Muscle layer of colon (tissue), 2 donors: ENCODE data around the gene CRADD.

Experiments used
- H3K27ac ChIP-seq: one replicate; pipeline ENCODE4 v1.7.0; 2013; ENCODE audit warnings: low read depth, mild to moderate bottlenecking, low read length, moderate library complexity
- H3K27me3 ChIP-seq, 2 donors: one replicate each; pipeline ENCODE4 v1.7.0; 2013; ENCODE audit warnings: low read length in 2 of 2, mild to moderate bottlenecking in 2 of 2; ENCODE audit not compliant: insufficient read depth in 2 of 2, control insufficient read depth in 1 of 2
- H3K36me3 ChIP-seq: one replicate; pipeline ENCODE4 v1.7.0; 2013; ENCODE audit warnings: mild to moderate bottlenecking, low read length; ENCODE audit not compliant: insufficient read depth
- H3K4me1 ChIP-seq: one replicate; pipeline ENCODE4 v1.7.0; 2013; ENCODE audit warnings: mild to moderate bottlenecking, low read length; ENCODE audit not compliant: insufficient read depth
- H3K4me3 ChIP-seq, 2 donors: one replicate each; pipeline ENCODE4 v1.7.0; 2013; ENCODE audit warnings: low read length in 2 of 2, low read depth in 1 of 2, mild to moderate bottlenecking in 1 of 2, moderate library complexity in 1 of 2
- H3K9ac ChIP-seq: one replicate; pipeline ENCODE4 v1.7.0; 2013; ENCODE audit warnings: low read length
- H3K9me3 ChIP-seq: one replicate; pipeline ENCODE4 v1.7.0; 2013; ENCODE audit warnings: mild to moderate bottlenecking, low read length
- donor health status: abdominal sarcoma.
- donor health status: Adenocarcinoma of cecum.

CRADD gene

DNA sequence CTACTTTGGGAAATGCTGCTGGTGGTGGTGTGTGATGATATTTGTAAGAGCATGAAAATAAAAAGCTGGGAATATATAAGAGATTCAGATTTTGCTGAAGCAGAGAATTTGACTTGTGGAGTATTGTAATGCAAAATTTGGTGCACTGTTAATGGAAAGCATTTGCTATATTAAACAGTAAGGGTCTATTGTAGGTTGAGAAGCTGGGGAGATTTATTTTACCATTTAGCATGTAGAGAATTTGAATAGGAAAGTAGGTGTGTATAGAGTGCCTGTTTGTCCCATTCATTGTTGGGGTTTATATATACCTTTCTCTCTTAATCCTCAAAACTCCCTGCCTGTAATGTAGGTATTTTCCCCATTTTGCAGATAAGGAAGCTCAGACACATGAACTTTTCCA is 48.4 kb downstream of the CRADD start:
- Histone ChIP-seq H3K36me3 (no peaks in the 10 kb centered on the region), H3K4me3 (no peak overlapping the region), H3K4me1 (peaks cover 14% of the 10 kb centered on the region), H3K27ac (no peak overlapping the region), H3K27me3 (no peaks in the 10 kb centered on the region), H3K9ac (no peak overlapping the region), H3K9me3 (peaks cover 3% of the 10 kb centered on the region)

DNA sequence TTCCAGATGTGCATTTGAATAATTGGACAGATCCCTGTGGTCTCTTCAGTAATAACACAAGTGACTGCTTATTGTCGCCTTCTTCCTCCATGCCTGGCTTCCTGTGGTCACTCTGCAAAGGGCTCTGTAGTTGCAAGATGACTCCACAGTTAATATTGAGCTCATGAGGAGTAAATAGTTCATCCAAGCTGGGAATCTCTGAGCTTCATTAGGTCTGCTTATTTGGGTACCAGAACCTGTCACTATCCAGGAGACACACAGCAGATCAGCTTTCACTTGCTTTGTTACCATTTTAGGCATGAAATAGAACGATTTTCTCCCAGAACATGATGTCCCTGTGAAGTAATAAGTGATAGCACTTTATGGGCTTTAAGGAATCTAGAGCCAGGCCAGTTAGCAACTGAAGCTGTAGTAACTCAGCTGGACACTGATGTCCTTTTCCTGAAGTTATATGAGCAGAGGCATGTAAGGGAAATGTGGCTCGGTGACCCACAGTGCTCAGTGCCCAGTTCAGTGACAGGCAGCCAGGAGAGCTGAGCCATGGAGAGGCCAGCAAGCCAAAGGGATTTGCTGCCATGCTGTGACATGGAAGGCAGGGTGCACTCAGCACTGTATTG is 50.1 kb downstream of the CRADD start:
- H3K27ac ChIP-seq: no peak overlapping the region
- no peaks in the 10 kb centered on the region for H3K27me3 ChIP-seq
- H3K4me1 ChIP-seq: peaks cover 15% of the 10 kb centered on the region
- H3K9ac ChIP-seq: no peak overlapping the region
- no peaks in the 10 kb centered on the region for H3K36me3 ChIP-seq
- no peak overlapping the region for H3K4me3 ChIP-seq
- peaks cover under 1% of the 10 kb centered on the region for H3K9me3 ChIP-seq

DNA sequence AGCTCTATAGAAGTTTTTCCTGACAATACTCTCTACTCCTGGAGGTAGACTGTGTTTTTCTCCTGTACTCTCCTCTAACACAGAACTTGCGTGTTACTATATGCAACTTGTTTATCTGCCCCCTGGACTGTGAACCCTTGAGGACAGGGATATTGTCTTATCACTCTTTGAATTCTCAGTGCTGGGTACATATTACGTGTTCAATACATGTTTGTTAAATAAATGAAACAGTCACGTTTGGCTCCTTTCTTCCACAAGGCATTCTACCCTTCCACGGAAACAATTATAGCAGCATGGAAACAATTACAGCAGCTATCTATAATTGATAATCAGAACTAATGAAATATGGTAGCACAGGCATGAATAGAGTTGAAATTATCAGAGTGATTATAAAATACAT is 50.7 kb downstream of the CRADD start:
- Histone ChIP-seq H3K4me3 (no peak overlapping the region), H3K27ac (no peak overlapping the region), H3K9me3 (no peaks in the 10 kb centered on the region), H3K9ac (no peak overlapping the region), H3K27me3 (no peaks in the 10 kb centered on the region), H3K4me1 (peaks cover 20% of the 10 kb centered on the region), H3K36me3 (no peaks in the 10 kb centered on the region)

DNA sequence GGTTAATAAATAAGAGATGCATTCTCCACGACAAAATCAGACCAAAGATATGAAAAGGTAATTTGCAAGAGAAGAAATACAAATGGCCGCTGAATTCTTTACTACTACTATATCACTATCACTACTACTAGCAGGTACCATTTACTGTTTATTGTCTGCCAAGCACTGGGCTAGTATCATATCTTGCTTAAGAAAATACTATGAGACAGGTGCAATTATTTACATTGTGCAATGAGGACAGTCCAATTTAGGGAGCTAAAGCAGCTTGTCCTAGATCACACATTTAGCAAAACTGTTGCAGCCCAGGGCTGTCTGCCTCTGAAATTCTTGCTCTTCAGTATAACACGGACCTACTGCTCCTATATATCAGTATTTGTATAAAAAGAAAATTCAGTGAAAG is 52.8 kb downstream of the CRADD start:
- Histone ChIP-seq H3K9ac (no peak overlapping the region), H3K27me3 (no peaks in the 10 kb centered on the region), H3K4me3 (no peak overlapping the region), H3K27ac (no peak overlapping the region), H3K9me3 (no peaks in the 10 kb centered on the region), H3K36me3 (no peaks in the 10 kb centered on the region), H3K4me1 (peaks cover 20% of the 10 kb centered on the region)

DNA sequence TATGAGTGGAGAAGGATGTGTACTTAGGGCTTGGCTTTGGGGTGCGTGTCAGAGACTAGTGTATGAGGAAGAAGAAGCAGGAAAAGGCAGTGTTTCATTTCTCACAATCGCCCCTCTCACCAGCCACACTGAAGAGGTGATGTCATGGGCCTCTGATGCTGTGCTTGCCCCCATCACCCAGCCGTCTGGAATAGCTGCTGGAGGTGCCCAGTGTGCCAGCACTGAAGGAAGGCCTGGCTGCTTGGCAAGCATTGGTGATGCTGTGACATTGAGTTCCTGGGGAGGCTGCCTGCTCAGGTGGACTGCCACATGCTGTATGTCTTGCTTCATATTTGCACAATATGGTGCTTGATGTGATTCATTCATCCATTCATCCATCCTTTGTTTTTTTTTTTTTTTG is 56.2 kb downstream of the CRADD start:
- Histone ChIP-seq H3K4me1 (peaks cover 30% of the 10 kb centered on the region), H3K27me3 (no peaks in the 10 kb centered on the region), H3K36me3 (no peaks in the 10 kb centered on the region), H3K9me3 (no peaks in the 10 kb centered on the region), H3K4me3 (no peak overlapping the region), H3K9ac (no peak overlapping the region), H3K27ac (no peak overlapping the region)

DNA sequence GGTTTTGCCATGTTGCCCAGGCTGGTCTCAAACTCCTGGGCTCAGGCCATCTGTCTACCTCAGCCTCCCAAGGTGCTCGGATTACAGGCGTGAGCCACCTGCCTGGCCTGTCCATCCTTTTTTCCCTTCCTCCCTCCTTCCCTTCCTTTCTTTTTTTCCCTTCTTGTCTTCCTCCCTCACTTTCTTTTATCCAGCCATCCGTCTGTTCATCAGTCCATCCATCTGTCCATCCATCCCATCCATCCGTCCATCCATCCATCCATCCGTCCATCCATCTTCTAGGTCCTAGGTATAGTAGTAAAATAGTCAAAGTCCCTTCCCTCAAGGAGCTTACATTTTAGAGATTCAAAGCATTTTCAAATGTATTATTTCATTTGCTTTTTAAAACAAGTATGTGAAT is 56.8 kb downstream of the CRADD start:
- Histone ChIP-seq H3K27me3 (no peaks in the 10 kb centered on the region), H3K36me3 (no peaks in the 10 kb centered on the region), H3K4me3 (no peak overlapping the region), H3K9ac (no peak overlapping the region), H3K27ac (no peak overlapping the region), H3K9me3 (no peaks in the 10 kb centered on the region), H3K4me1 (peaks cover 36% of the 10 kb centered on the region)

DNA sequence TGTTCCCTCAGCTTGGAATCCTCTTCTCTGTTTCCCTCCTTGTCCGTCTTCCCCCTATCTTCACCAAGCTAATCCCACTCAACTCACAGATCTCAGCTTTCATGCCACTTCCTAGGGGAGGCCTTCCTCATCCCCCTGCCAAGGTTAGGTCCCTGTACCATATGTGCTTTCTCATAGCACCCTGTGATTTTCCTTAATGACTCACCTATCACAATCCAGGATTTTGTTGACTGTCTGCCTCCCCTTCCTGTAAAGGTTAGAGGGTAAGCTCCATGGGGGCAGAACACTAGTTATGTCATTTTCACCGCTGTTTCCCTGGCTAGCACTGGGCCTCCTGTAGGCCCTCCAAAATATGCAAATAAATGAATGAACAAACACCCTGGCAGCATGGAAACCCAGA is 57.6 kb downstream of the CRADD start:
- no peak overlapping the region for H3K4me3 ChIP-seq
- no peaks in the 10 kb centered on the region for H3K27me3 ChIP-seq
- H3K9me3 ChIP-seq: no peaks in the 10 kb centered on the region
- H3K36me3 ChIP-seq: no peaks in the 10 kb centered on the region
- no peak overlapping the region for H3K27ac ChIP-seq
- no peak overlapping the region for H3K9ac ChIP-seq
- H3K4me1 ChIP-seq: peaks cover 38% of the 10 kb centered on the region

DNA sequence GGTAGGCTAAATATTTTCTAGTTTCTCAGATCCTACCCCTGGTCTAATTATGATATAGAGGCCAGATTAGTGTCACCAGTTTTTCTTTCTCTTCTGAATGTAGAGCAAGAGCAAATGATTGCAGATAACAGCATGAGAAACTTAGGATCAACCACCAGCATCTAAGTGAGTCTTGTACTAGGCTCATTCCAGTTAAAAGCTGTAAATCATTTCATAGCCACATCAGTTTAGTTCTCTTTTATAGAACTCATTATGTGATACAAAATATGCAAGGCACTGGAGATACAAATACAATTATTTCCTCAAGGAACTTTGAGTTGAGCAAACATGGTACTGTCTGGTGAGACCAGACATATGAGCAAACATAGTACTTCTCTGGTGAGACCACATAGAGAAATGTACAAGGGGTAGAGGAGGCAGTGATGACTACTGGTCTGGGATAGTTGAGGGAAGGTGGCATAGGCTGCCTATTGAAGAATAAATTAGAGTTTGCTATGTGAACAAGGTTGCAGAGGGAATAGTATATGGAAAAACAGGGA is 59.5 kb downstream of the CRADD start:
- no peak overlapping the region for H3K9ac ChIP-seq
- H3K27ac ChIP-seq: peak overlapping the region; percentile 1
- no peaks in the 10 kb centered on the region for H3K36me3 ChIP-seq
- peaks cover 48% of the 10 kb centered on the region for H3K4me1 ChIP-seq
- no peaks in the 10 kb centered on the region for H3K9me3 ChIP-seq
- no peak overlapping the region for H3K4me3 ChIP-seq
- H3K27me3 ChIP-seq: no peaks in the 10 kb centered on the region

DNA sequence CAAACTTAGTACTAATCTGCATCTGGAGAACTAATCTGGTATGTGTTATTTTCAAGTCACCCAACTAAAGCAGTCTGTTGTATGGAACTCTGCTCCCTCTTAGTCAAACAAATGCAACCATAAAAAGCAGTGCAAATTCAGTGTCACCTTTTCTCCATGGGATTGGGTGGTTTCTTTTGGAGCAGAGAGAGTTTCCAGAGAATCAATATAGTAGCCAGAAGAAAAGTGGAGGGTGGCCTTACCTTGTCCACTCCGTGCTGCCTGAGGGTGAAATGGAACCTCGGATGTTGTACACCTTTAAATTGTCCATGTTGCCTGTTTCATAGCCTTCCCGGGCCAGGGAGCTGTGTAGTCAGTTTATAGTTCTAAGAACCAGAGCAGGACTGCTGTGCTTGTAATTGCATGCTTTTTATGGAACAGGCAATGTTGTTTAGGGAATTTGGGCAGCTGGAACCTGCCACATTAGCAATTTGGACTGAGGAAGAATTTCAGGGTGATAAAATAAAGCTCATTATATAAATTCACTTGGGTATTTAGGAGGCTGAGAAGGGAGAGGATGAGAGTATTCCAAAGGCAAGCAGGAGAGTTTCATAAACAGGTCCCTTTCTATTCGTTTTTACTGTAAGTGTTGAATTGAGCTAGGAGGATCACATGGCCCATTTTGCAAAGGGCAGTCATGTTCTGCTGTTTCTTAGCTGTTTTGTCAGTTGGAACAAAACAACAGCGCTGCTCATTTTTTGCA is 60.5 kb downstream of the CRADD start:
- Histone ChIP-seq H3K9ac (peak overlapping the region; percentile 37), H3K9me3 (no peaks in the 10 kb centered on the region), H3K36me3 (no peaks in the 10 kb centered on the region), H3K4me3 (peak overlapping the region in 1 of 2 donors; percentile 44), H3K27ac (peak overlapping the region; percentile 82), H3K27me3 (no peaks in the 10 kb centered on the region), H3K4me1 (peaks cover 49% of the 10 kb centered on the region)

DNA sequence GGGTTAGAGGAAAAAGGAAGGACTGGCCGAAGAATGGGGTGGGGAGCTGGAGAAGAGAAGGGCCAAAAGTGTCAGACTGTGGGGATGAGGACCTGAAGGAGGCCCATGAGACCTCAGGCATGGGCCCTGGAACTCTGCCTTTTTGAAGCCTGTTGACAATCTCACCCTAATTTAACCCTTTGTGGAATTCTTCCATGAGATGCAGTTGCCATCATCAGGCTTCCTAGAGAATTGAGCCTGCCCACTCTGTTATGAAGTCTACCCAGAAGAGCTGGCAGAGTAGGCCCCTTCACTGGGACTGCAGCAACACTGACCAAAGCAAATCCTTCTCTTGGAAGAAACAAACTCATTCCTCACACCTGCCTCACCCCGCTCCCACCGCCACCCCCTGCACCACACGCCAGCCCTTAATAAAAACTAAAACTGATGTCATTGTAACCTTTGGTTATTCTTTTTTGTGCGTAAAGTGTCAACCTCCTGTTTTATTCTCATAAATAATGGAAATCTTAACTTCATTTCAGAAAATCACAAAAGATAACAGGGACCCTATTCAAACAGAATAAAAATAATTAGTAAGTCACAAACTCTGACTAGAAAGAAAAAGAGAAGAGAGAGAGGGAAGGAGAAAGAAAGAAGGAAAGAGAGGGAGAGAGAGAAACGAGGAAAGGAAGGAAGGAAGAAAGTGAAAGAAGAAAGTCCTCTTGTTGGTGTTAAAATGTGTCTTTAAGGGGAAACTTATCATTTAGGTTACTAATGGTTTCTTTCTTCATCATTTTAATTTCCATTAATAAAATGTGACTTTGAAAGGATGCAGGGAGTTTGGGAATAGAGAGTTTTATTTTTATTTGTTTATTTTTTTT is 61.3 kb downstream of the CRADD start:
- no peaks in the 10 kb centered on the region for H3K9me3 ChIP-seq
- no peaks in the 10 kb centered on the region for H3K36me3 ChIP-seq
- H3K27ac ChIP-seq: peak overlapping the region; percentile 82
- H3K9ac ChIP-seq: peak overlapping the region; percentile 37
- H3K4me1 ChIP-seq: peaks cover 52% of the 10 kb centered on the region
- peak overlapping the region in 1 of 2 donors; percentile 44 for H3K4me3 ChIP-seq
- no peaks in the 10 kb centered on the region for H3K27me3 ChIP-seq

DNA sequence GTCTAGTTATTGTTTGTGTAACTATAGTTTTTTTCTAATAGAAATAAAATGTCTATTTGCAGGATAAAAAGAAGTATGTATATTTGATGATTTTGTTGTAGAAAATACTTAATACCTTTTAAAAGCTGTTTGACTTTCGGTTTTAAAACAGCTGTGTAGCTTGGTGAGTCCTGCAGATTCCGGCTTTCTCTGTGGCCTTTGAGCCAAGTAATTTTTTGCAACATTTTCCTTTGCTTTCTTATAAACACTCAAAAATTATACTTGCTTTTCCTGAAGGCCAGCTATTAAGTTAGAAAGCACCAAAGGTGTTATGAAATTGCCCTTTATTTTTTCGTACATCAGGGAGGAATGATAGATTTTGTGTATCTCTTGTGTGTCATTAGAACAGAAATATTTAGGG is 63.6 kb downstream of the CRADD start:
- Histone ChIP-seq H3K36me3 (no peaks in the 10 kb centered on the region), H3K9me3 (no peaks in the 10 kb centered on the region), H3K4me3 (peak overlapping the region; percentile 3 to 77), H3K9ac (peak overlapping the region; percentile 88), H3K4me1 (peaks cover 60% of the 10 kb centered on the region), H3K27me3 (no peaks in the 10 kb centered on the region), H3K27ac (peak overlapping the region; percentile 92)
